Measurements from ENCODE around the gene LAMB4.
A peak's percentile ranks its signal among the peaks of the same experiment; 100 is the strongest.

DNA sequence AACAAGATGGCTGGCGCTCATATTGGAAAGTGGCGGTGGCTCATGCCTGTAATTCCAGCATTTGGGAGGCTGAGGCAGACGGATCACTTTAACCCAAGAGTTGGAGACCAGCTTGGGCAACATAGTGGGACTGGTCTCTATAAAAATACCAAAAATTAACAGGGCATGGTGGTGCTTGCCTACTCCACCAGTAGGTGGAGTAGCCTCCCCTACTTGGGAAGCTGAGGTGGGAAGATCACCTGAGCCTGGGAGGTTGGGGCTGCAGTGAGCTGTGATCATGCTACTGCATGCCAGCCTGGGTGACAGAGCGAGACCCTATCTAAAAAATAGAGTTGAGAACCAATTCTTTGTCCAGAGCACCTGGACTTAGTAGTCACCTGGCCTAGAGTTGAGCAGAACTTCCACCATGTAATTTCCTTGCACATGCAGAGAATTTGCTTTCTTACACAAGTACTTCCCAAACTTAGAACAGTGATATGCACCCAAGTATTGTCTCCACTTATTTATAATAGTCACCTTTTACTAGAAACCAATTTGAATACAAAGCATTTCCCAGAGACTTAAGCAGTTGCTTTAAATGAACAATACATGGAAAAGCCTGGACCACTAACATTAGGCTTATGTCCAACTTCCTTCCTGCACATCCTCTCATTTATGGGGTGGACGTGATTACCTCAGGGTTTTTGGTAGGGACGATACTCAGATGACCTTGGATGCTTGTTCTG, 15.9 kb downstream of the LAMB4 start:
- TF ChIP-seq, protein P1, sequence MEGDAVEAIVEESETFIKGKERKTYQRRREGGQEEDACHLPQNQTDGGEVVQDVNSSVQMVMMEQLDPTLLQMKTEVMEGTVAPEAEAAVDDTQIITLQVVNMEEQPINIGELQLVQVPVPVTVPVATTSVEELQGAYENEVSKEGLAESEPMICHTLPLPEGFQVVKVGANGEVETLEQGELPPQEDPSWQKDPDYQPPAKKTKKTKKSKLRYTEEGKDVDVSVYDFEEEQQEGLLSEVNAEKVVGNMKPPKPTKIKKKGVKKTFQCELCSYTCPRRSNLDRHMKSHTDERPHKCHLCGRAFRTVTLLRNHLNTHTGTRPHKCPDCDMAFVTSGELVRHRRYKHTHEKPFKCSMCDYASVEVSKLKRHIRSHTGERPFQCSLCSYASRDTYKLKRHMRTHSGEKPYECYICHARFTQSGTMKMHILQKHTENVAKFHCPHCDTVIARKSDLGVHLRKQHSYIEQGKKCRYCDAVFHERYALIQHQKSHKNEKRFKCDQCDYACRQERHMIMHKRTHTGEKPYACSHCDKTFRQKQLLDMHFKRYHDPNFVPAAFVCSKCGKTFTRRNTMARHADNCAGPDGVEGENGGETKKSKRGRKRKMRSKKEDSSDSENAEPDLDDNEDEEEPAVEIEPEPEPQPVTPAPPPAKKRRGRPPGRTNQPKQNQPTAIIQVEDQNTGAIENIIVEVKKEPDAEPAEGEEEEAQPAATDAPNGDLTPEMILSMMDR (IDR thresholded peaks at IDR 0.05): peak in 2 of 3 experiments; percentile 10 to 32
- TF ChIP-seq POLR2AphosphoS5 (IDR thresholded peaks at IDR 0.05): no peak

All from esophagus muscularis mucosa (tissue), 3 donors.